Stomach (tissue), 4 donors: ENCODE measurements around the gene AJAP1.

Experiments used
- CTCF ChIP-seq, 7 experiments: fragments of 450-650 bp in 4 of 7; fragments of 200-600 bp in 3 of 7; sonication (generic) in 3 of 7; IDR thresholded peaks; one replicate each; pipeline ENCODE4 v1.5.1; 2016 to 2019; ENCODE audit warnings: antibody characterized with exemption in 7 of 7, control low read depth in 2 of 7, mild to moderate bottlenecking in 1 of 7
- EP300 ChIP-seq: sonication (generic); formaldehyde crosslinking; IDR thresholded peaks from one replicate; pipeline ENCODE4 v1.6.1; 2017; ENCODE audit warnings: antibody characterized with exemption
- POLR2A ChIP-seq, 4 donors: fragments of 450-650 bp; IDR thresholded peaks; one replicate each; pipeline ENCODE4 v1.6.1; 2016; ENCODE audit warnings: antibody characterized with exemption in 4 of 4, control low read depth in 2 of 4, mild to moderate bottlenecking in 1 of 4, moderate library complexity in 1 of 4
- POLR2AphosphoS5 ChIP-seq, 3 donors: sonication (generic); formaldehyde crosslinking; IDR thresholded peaks; one replicate each; pipeline ENCODE4 v1.6.1; 2016; ENCODE audit warnings: antibody characterized with exemption in 3 of 3

DNA sequence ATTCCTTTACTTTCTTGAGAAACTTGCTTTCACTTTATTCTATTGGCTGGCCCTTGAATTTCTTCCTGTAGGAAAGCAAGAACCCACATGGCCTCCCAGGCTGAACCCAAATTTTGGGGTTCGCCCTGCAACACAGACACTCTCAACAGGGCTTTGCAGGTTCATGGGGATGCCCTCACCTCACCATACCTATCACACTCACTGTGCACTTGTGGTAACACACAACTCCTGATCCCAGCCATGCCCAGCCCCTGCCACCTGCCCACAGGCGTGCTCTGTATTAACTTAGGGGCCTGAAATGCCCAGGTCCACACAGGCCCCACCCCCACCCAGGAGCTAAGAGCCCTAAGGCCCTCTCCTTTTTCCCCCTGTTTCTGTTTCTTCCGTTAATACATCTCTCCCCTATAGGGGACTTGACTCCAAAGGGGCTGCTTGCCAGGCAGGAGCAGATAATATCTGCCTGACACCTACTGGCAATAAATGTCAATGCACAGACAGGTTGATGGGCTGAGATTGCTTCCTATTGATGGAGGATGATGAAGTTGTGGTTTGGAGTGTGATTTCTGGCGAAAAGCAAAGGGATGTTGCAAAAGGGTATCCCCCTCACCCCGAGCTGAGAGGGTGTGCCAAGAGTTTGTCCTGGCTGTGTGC, 171.5 kb downstream of the AJAP1 start:
- TF ChIP-seq EP300 (no peak), POLR2A (IDR thresholded peaks at IDR 0.05) (no peak), CTCF (IDR thresholded peaks at IDR 0.05) (peak in 1 of 7 experiments; percentile 8), POLR2AphosphoS5 (IDR thresholded peaks at IDR 0.05) (no peak)
